ENCODE measurements around the gene NACC2. TPM values are rescaled to one million over a fixed set of nuclear protein-coding genes. Genes with fewer than 3 reads are reported as not detected.
A peak's percentile ranks its signal among the peaks of the same experiment; 100 is the strongest.

The NACC2 gene
- polyA plus RNA-seq, 4 donors, result 8.5 to 9.3 (median 8.9) TPM

DNA sequence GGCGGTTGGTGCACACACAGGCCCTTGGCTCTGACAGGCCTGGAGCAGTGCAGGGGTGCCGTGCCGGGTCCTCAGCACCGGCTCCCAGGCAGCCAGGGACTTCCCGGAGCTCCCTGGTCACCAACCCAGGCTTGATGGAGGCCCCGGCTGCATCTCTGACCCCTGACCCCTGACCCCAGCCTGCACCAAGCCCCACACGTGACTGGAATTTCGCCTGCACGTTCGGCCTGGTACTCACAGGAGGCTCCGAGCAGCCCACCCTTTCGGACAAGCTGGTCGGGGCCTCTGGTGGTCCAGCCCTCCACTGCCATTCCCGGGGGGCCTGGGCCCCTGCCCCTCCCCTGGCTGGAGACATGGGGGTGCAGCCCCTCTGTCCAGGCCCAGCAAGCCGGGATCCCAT lies 108.5 kb downstream of the NACC2 start:
- no peak for DNase-seq (ENCODE audit: low read depth in 4 of 4, low spot score in 3 of 4)

DNA sequence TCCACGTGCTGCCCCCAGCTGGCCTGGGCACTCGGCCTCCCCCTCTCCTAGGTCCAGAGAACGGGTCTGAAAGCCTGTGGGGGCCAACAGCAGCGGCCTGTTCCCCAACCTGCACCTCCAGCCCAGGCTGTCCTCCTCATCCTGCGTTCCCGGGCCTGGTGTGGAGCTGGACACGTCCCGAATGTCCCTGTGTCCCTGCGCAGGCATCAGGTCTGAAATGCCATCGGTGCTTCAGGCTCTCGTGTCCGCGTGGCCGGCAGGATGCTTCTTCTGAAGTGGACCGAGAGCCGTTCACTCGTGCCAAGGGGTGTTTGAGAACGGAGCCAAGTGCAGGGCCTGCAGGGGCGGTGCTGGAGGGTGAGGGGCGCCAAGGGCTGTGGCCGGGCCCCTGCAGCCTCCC lies 109.2 kb downstream of the NACC2 start:
- no peak for DNase-seq (ENCODE audit: low read depth in 4 of 4, low spot score in 3 of 4)

DNA sequence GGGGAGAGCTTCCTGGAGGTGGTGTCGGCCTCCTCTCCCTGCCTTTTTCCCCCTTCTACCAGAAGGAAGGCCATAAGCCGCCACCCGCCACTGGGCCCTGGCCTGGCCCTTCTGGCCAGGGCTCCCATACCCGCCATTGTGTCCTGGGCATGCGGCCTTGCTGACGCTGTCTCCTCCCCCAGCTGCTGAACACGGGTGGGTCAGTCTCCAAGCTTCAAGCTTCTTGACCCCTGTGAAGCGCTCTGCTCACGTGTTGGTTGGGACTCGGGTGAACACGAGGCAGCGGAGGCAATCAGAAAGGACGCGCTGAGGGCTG lies 109.7 kb downstream of the NACC2 start:
- DNase-seq (ENCODE audit: low read depth in 4 of 4, low spot score in 3 of 4), result no peak

DNA sequence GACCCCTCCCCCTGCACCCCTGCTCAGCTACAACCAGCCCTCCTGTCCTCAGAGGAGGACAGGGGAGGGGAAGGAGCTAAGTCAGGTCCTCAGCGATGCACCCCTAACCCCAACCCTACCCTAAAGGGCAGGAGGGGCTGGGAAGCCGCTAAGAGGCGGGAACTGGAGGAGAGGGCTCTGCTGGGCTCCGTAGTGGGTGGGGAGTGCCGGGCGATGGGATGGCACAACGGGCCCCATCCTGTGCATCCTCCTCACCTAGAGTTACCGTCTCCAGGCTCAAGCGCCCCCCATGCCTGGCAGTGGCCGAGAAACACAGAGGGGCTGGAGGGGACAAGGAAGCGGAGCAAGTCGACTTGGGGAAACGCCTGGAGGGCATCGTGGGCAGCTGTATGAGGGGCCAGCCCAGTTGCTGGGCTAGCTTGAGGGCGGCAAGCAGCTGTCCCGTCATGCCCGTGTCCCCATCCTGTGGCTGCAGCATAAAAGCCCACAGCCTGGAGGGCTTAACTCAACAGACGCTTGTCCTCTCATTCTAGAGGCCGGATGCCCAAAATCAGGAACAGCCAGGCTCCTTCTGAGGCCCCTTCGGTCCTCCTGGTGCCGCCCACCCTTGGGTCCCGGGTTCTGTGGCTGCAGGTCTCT lies 110.9 kb downstream of the NACC2 start:
- DNase-seq (ENCODE audit: low read depth in 4 of 4, low spot score in 3 of 4), result no peak

DNA sequence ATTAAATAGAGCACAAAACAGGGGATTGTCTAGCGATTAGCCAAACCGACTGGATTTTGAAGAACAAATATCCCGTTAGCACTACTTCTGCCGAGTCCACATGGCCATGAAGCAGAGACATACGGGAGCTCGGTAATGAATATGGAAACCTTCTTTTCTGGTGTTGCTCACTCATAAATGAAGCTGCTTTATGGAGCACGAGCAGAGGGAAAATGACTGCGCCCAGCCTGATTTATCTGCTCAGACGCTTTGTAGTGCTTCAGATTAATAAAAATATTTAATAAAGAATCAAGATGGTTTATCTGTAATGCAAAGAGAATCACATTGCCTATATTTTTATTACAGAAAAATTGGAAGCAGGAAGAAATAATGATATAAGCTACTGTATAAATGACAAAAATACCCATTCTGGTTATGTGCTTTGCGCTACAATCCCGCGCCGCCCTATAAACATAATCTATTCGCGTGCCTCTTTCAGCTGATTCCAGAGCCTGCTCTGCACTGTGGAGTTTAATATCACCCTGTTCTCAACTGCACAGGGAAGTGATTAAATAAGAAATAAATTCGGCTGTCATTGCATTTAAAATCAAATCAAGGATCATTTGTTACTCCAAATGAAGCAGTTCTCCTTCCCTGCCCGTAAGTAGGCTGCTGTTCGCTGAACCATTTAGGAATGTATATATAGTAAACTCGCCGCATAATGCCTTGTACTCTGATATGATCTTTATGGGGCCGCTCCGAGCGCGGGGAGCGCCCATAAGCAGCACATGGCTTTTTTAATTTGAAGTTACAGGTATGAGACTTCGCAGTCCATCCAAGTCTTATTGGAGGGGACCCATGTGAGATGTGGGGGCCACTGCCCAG lies 111.6 kb downstream of the NACC2 start:
- no peak for DNase-seq (ENCODE audit: low read depth in 4 of 4, low spot score in 3 of 4)

DNA sequence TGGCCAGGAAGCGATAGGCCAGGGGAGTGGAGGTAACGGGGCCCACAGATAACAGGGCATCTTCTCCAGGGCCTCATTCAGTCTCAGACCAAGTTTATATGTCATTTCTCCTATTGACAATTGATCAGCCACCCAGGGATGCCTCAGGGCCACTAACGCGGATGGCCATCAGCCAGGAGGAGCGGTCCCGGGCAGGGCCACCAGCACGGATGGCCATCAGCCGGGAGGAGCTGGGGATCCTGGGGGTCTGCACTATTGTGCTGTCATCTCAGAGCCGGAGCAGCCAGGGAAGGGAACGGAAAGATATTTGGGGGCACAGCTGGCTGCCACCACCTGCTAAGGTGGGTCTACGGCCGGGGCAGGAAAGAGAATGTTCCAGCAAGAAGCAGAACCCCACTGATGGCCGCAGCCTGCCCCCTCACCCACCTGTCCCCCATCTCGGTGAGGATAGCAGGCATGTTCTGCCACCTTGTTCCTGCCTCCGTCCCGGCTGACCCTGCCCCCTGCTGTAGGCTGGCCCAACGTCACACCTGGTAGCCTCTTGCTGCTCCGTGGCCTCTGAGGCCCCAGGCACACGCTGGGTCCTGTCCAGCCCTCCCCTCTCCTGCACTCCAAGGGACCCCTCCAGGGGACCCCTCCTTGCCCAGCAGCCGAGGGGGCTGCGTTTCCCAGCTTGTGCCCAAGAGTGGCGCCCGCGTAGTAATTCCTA lies 112.4 kb downstream of the NACC2 start:
- DNase-seq (ENCODE audit: low read depth in 4 of 4, low spot score in 3 of 4), result no peak

DNA sequence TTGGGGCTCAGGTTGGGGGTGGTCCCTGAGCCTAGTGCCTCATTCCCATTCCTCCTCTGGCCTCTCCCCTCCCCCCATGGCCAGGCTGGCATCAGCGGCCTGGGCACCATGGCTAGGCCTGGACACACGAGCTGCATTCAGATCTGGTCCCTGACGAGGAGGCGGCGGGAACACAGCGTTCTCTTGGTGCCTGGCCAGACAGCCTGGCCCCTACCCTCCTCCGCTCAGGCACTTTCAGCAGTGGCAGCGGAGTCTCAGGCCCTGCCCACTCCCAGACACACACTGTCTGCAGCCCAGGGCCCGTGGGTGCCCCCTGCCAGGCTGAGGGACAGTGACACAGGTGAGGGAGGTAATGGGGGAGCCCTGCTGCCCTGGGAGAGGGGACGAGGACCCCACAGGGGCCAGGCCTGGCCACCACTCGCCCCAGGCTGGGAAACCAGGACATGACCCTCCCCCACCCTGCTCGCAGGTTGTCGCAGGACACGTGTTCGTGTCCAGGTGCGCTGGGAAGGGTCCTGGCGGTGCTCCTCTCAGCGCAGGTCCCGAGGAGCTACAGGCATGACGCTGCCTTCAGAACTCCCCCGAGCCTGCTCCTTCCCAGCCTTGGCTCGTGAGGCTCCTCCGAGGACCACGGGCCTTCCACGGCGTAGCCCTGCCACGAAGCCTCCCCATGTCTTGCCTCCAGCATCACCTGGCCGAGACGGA lies 114.0 kb downstream of the NACC2 start:
- no peak for DNase-seq (ENCODE audit: low read depth in 4 of 4, low spot score in 3 of 4)

DNA sequence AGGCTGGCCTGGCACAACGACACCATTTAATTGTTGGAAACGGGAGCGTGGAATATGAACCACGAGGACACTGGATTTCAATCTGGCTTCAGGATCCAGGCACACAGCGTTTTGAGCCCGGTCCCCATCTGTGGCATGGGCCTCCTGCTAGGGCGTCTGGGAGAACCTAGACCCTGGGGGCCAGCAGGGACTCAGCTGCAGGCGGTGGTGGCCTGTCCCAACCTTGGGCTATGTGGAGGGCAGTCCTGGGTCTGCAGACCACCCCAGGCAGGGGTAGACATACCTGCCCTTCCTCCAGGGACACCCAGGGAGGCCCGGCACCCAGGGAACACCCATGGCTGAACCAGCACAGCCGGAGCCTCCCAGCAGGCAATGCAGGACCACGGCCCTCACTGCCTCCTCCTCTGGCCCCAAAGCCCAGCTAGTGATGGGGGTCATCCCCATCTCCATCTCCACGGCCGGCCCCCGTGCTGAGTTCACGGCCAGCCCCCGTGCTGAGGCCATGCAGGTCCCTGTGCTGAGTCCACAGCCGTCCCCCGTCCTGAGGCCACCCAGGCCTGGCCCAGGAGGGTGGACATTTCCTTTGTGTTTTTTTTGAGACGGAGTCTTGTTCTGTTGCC lies 115.4 kb downstream of the NACC2 start:
- no peak for DNase-seq (ENCODE audit: low read depth in 4 of 4, low spot score in 3 of 4)

DNA sequence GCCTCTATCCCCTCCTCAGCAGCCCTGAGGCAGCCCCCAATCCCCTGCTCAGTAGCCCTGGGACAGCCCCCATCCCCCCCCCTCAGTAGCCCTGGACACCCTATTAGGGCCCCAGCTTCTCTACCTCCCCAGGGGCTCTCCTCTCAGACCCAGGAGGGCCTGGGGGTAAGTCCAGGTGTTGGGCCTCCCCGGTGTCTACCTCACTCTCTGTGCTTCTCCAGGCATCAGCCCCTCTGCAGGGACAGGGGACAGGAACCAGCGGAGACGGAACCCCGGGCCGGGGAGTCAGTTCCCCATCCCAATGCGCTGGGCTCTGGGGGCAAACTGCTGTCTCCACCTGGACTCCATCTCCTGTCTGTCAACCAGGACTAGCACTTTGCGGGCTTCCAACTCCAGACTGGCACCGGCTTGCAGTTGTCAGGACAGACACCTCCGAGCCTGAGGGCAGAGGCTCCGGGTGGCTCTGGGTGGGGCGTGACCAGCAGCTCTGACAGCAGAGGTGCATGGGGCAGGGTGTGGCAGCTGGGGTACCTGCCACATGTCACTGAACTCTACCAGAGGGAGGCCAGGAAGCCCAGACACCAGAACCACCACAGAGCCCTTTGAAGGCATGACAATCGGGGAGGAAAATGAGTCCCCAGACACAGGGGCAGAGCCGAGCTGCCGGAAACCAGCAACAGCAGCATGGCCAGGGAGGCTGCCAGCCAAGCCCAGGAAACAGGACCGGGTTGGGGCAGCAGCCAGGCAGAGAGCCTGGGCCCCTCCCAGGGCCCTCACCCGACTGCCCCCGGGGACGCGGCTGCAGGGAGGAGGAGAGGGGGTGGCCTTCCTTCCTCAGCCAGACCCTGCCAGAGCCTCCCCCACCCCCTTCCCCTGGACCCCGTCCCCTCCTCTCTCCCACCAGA lies 116.2 kb downstream of the NACC2 start:
- no peak for DNase-seq (ENCODE audit: low read depth in 4 of 4, low spot score in 3 of 4)

DNA sequence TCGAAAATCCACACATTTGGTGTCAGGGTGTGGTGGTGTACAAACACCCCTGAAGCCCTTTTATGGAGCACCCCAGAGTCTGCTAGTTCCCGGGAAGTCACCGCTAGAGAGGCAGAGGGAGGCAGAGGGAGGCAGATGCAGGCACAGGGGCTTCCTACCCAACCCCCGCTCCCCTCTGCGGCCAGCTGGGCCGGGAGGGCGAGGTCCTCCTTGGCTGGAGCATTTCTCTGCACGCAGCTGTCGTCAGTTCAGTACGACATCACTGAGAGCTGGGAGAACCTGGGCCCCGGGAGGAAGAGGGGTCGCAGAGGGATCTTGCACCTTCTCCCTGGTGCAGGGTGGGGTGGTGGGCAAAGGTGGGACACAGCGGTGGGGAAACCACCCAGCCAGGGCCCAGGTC lies 118.1 kb downstream of the NACC2 start:
- no peak for DNase-seq (ENCODE audit: low read depth in 4 of 4, low spot score in 3 of 4)

DNA sequence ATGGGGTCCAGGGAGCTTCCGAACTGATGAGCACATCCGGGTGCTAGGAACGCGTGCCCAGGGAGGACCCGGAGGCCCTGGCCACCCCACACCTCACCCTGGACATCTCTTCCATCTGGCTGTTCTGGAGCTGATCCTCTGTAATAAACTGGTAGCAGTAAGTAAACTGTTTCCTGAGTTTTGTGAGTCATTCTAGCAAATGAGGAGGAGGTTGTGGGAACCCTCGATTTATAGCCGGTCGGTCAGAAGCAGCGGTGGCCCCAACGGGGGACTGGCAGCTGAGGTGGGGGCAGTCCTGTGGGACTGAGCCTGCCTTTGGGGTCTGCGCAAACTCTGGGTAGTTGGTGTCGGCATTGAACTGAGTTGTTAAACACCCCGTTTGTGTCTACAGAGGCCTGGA lies 118.6 kb downstream of the NACC2 start:
- DNase-seq (ENCODE audit: low read depth in 4 of 4, low spot score in 3 of 4), result no peak

DNA sequence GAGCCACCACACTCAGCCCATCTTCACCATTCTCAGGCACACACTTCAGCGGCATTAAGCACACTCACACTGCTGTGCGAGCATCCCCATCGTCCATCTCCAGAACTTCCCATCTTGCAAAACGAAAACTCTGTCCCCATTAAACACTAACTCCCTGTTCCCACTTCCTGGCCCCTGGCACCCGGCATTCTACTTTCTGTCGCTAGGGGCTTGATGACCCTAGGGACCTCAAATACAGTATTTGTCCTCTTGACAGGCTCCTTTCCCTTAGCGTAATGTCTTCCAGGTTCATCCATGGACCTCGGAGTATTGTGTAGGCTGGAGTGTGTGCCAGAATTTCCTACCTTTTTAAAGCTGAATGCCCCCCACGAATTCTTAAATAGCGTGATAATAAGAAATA lies 119.3 kb downstream of the NACC2 start:
- DNase-seq (ENCODE audit: low read depth in 4 of 4, low spot score in 3 of 4), result no peak

DNA sequence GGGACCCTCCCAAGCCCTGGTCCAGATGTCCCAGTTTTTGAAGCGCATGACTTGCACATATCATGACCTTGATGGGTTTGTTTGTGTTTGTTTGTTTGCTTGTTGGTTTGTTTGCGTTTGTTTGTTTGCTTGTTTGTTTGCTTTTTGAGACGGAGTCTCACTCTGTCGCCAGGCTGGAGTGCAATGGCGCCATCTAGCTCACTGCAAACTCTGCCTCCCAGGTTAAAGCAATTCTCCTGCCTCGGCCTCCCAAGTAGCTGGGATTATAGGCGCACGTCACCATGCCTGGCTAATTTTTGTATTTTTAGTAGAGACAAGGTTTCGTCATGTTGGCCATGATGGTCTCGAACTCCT lies 120.9 kb downstream of the NACC2 start:
- no peak for DNase-seq (ENCODE audit: low read depth in 4 of 4, low spot score in 3 of 4)

DNA sequence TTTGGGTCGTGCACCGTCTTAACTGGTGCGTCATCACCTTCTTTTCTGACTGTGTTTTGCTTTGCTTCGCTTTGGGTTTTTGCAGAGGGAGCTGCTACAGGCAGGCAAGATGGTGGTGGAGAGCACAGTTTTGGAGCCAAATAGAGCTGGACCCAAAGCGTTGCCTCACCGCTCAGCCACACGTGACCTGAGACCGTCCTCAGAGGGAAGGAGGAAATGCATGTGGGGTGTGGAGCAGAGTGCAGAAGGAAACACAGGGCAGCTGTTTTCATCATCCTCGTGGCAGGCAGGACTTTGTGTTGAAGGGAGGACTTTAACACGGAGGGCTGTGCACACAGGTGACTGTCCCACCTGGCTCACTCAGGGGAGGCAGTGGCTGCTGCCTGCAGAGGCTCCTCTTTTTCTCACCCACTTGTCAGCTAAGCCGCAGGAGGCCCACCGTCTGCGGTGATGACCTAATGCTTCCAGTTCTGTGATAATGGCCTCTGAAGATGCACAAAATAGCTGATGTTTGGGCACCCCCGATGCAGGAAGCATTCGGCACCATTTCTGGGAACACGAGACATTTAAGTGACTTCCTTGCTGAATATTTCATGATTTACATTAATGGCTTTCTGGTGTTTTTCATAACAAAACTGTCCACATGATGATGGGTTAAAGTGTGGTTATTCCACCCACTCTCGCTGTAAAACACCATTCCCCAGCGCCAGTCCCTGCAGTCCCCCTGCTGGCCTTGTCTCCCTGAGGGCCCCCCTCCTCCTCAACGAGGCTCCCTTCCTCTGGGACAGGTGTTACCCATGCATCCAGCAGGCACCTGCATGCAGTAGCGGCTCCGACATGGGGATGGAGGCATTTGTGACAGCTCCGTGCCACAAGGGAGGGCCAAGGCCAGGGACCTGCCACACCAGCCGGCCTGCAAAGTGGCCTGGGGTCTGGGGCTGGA lies 121.5 kb downstream of the NACC2 start:
- no peak for DNase-seq (ENCODE audit: low read depth in 4 of 4, low spot score in 3 of 4)

DNA sequence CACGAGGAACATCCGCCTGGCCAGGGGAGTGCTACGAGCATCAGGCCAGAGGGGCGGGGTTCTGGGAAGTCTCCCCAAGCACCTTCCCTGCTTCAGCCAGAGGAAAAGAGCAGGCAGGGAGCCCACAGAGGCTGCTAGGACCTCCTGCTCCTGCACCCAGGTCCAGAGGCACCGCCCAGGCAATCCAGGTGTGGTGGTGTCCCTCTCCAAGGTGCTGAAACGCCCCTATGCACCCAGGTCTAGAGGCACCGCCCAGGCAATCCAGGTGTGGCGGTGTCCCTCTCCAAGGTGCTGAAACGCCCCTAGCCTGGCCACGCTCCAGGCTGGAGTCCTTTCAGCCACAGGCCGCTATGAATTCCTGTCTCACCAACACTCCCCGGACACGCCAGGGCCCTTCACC lies 123.2 kb downstream of the NACC2 start:
- peak in 3 of 4 donors; percentile 67 to 74 (median 69) for DNase-seq (ENCODE audit: low read depth in 4 of 4, low spot score in 3 of 4)

DNA sequence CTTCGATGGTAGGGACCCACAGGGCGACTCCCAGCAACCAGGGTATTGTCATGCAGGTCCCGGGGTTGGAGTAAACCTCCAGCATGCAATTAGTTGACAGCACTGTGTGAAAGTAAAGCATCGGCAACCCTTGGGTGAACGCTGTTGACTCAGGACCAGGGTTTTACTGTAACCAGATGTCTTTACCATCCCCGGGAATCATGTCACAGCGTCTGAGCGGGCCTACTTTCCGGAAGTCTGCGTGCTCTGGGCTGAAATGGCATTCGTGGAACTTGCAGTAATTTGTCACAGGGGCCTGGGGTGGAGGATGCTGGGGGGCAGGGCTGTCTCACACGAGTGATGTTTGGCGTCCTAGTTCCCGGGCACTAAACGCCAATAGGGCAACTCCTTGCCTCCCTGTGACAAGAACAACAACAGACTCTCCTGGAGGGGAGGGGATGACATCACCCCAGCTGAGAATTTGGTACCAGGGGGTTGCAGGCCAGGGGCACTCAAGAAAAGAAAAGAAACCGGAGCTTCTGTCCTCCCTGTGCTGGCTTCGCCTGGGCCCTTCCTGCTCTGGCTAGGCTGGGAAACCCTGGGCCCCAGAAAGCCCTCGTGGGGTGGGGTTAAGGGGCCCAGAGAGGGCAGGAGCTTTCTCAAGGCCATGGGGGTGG lies 123.8 kb downstream of the NACC2 start:
- no peak for DNase-seq (ENCODE audit: low read depth in 4 of 4, low spot score in 3 of 4)

DNA sequence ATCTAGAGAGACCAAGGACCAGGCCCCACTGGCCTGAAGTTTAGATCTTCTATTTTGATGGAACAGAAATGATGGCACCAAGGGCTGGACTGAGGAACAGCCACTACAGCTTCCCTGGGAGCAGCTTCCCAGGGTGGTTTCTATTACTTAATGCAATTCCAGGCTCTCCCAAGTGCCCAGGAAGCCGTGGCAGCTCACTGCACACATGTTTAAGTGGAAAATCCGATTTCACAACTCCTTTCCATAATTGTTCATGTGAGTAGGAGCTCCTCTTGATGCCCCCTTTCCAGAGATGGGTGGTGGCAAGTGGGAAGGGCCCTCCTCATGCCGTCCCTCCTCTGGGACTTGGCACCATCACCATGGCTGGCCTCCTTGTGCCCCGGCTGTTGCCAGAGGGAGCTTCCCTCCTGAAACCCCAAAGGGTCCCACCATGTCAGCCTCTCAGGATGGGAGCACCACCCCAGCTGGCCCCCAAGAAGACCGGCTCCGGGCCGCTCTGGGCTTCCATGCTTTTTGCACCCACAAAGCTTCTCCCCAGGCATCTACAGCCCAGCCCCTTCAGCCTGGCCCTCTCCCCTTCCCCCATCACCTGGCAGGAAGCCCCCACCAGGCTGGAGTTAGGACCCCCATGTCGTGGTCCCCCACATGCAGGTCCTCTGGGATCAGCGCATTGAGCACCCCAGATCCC lies 124.8 kb downstream of the NACC2 start:
- no peak for DNase-seq (ENCODE audit: low read depth in 4 of 4, low spot score in 3 of 4)
